Breast epithelium (tissue), 4 donors: Measurements from ENCODE around the gene TRPM8. TPM values are rescaled to one million over a fixed set of nuclear protein-coding genes. Genes with fewer than 3 reads are reported as not detected.

ENCODE experiments used
- DNase-seq, 2 donors: peaks; one replicate each; pipeline ENCODE4 v3.0.0-alpha.2; 2019; ENCODE audit warnings: low spot score in 2 of 2
- H3K27ac ChIP-seq, 2 donors: fragments of 200-600 bp; sonication (generic) in 1 of 2; one replicate each; pipeline ENCODE4 v1.5.1; 2016 to 2019; ENCODE audit warnings: mild to moderate bottlenecking in 1 of 2
- H3K27me3 ChIP-seq, 2 donors: fragments of 200-600 bp; sonication (generic) in 1 of 2; one replicate each; pipeline versions ENCODE4 v1.5.1 to v1.6.0; 2017 to 2019; ENCODE audit warnings: control low read depth in 1 of 2, mild to moderate bottlenecking in 1 of 2
- H3K36me3 ChIP-seq: fragments of 200-600 bp; one replicate; pipeline ENCODE4 v1.5.1; 2019
- H3K4me1 ChIP-seq, 2 donors: fragments of 200-600 bp; sonication (generic); one replicate each; pipeline ENCODE4 v1.5.1; 2016 to 2019; ENCODE audit warnings: control low read depth in 1 of 2
- H3K4me3 ChIP-seq, 3 donors: fragments of 200-600 bp; sonication (generic); 1 replicate in 2 of 3; 2 replicates in 1 of 3; pipeline ENCODE4 v1.5.1; 2016 to 2019; ENCODE audit warnings: mild to moderate bottlenecking in 3 of 3, moderate library complexity in 2 of 3
- H3K9me3 ChIP-seq, 2 donors: fragments of 200-600 bp; sonication (generic) in 1 of 2; one replicate each; pipeline ENCODE4 v1.5.1; 2016 to 2019; ENCODE audit warnings: control low read depth in 1 of 2
- POLR2A ChIP-seq: fragments of 450-650 bp; IDR thresholded peaks from one replicate; pipeline ENCODE4 v1.6.1; 2016; ENCODE audit warnings: antibody characterized with exemption, mild to moderate bottlenecking, moderate library complexity
- POLR2AphosphoS5 ChIP-seq, 3 donors: sonication (generic); formaldehyde crosslinking; IDR thresholded peaks; one replicate each; pipeline ENCODE4 v1.6.1; 2017; ENCODE audit warnings: antibody characterized with exemption in 3 of 3
- intact Hi-C: fragments of 100-400 bp; cut with DNase I; formaldehyde crosslinking; loops from one replicate; pipeline ENCODE4 v1.15.1; 2023; ENCODE audit warnings: low total_unique reads
- total RNA-seq, 3 donors: library from RNA; depleted of rRNA; stranded (reverse); fragments of >200 nt; gene quantifications; one replicate each; pipeline ENCODE4 v1.1.0, GENCODE V29; 2016
- TF ChIP-seq, protein P1 (sequence below), 3 donors: fragments of 450-650 bp; IDR thresholded peaks; one replicate each; pipeline ENCODE4 v1.5.1; 2016 to 2017; ENCODE audit warnings: antibody characterized with exemption in 3 of 3, mild to moderate bottlenecking in 3 of 3, moderate library complexity in 3 of 3

TRPM8 gene
- total RNA-seq, 3 donors from 2014 or later, result not detected

- Histone ChIP-seq H3K4me1 (no peaks in the 10 kb centered on the region), H3K27me3 (no peaks in the 10 kb centered on the region), H3K4me3 (no peak overlapping the region), H3K9me3 (peaks cover 8 to 10% of the 10 kb centered on the region in 2 donors), H3K27ac (no peak overlapping the region), H3K36me3 (no peaks in the 10 kb centered on the region)
- TF ChIP-seq POLR2A, result no peak
- TF ChIP-seq, protein P1, sequence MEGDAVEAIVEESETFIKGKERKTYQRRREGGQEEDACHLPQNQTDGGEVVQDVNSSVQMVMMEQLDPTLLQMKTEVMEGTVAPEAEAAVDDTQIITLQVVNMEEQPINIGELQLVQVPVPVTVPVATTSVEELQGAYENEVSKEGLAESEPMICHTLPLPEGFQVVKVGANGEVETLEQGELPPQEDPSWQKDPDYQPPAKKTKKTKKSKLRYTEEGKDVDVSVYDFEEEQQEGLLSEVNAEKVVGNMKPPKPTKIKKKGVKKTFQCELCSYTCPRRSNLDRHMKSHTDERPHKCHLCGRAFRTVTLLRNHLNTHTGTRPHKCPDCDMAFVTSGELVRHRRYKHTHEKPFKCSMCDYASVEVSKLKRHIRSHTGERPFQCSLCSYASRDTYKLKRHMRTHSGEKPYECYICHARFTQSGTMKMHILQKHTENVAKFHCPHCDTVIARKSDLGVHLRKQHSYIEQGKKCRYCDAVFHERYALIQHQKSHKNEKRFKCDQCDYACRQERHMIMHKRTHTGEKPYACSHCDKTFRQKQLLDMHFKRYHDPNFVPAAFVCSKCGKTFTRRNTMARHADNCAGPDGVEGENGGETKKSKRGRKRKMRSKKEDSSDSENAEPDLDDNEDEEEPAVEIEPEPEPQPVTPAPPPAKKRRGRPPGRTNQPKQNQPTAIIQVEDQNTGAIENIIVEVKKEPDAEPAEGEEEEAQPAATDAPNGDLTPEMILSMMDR (IDR thresholded peaks at IDR 0.05), result no peak
- DNase-seq, result no peak
- intact Hi-C loops, result no loop called here
Observed at GRCh38 chr2:234029150-234029733, 112.1 kb downstream of the TRPM8 start.

DNA sequence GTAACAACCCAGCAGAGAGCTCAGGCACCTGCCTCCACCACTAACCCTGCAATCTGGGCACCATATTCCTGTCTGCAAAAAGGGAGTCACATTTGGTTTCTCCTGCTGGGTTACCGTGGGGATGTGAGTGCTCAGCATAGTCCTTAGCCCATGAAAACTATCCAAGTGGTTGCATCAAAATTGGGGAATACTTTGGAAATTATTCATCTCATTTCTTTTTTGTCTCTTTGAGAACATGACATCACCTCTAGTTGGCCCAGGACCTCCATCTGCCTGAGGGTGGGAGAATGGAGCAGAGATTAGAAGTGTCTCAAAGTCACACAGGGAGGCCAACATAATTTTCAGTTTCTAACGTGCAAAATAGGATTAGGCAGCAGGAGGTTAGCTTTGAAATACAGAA is 114.0 kb downstream of the TRPM8 start:
- no peaks in the 10 kb centered on the region for H3K4me1 ChIP-seq
- peaks cover 8 to 12% of the 10 kb centered on the region in 2 donors for H3K9me3 ChIP-seq
- H3K27me3 ChIP-seq, result no peaks in the 10 kb centered on the region
- TF ChIP-seq POLR2AphosphoS5 (IDR thresholded peaks at IDR 0.05) (no peak), POLR2A (no peak)
- TF ChIP-seq, protein P1 (IDR thresholded peaks at IDR 0.05), result no peak
- no peak for DNase-seq
- no peaks in the 10 kb centered on the region for H3K36me3 ChIP-seq
- no peak overlapping the region for H3K27ac ChIP-seq
- intact Hi-C loops, result no loop called here
- no peak overlapping the region for H3K4me3 ChIP-seq

DNA sequence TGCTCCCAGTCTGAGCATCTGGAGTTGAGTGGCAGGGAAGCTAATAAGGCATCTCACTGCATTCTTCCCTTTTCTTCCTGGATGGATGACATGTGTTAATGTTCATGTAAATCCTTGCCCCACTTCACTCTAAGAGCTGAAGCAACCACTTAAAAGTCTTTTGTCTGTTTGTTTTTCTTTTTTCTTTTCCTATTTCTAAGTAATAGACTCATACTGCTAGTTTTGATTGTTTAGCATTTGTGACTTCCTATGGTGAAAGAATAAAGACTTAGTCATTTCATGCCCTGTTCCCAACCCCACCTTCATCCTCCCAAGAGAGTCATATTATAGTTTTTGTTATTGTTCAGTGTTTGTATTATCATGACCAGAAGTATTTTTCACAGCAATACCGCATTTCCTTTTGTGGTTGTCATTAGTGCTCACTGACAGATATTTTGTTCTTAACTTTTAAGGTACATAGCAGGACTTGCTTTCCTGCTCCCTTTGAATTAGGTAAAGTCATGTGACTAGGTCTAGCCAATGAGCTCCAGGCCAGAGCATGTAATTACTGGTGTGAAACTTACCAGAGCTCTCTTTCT is 115.2 kb downstream of the TRPM8 start:
- intact Hi-C loops, result no loop called here
- H3K4me3 ChIP-seq, result no peak overlapping the region
- no peaks in the 10 kb centered on the region for H3K36me3 ChIP-seq
- H3K27me3 ChIP-seq, result no peaks in the 10 kb centered on the region
- no peak for TF ChIP-seq POLR2A
- no peak for TF ChIP-seq POLR2AphosphoS5 (IDR thresholded peaks at IDR 0.05)
- TF ChIP-seq, protein P1 (IDR thresholded peaks at IDR 0.05), result no peak
- no peak overlapping the region for H3K27ac ChIP-seq
- DNase-seq, result no peak
- no peaks in the 10 kb centered on the region for H3K4me1 ChIP-seq
- peaks cover 8 to 21% of the 10 kb centered on the region in 2 donors for H3K9me3 ChIP-seq

DNA sequence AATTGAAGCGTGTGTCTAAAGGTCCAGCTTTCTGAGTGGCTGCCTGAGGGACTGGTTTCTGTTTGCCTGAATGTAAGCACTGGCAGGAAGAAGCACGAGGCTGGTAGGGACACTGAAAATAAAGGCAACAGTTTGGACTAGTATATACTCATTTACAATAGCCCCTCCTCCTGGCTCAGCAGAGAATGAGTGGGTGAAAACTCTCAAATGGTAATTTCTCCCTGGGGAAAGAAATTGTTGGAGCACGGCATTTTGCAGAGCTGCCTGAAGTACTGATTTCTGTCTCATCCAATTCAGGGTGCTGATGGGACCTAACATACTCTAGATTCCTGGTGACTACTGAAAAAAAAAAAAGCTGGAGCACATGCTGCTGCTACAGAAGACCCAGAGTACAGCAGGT is 116.0 kb downstream of the TRPM8 start:
- intact Hi-C loops, result no loop called here
- Histone ChIP-seq H3K36me3 (no peaks in the 10 kb centered on the region), H3K27me3 (no peaks in the 10 kb centered on the region), H3K9me3 (peaks cover 8 to 21% of the 10 kb centered on the region in 2 donors), H3K4me1 (no peaks in the 10 kb centered on the region), H3K27ac (no peak overlapping the region), H3K4me3 (no peak overlapping the region)
- DNase-seq, result no peak
- TF ChIP-seq, protein P1 (IDR thresholded peaks at IDR 0.05), result no peak
- TF ChIP-seq POLR2AphosphoS5 (IDR thresholded peaks at IDR 0.05) (no peak), POLR2A (no peak)

DNA sequence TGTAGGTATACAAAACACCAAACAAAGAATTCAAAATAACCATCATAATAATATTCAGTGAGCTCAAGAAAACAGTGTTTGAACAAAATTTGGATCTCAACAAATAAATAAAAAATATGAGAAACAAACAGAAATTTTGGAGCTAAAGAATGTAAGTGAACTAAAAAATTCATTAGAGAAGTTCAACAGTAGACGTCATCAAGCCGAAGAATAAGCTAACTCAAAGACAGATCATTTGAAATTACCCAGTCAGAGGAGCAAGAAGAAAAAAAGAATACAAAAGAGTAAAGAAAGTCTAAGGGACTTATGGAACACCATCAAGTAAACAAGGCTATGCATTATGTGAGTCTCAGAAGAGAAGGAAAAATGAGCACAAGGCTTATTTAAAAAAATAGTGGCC is 116.7 kb downstream of the TRPM8 start:
- intact Hi-C loops, result no loop called here
- no peak for TF ChIP-seq POLR2A
- TF ChIP-seq, protein P1 (IDR thresholded peaks at IDR 0.05), result no peak
- TF ChIP-seq POLR2AphosphoS5 (IDR thresholded peaks at IDR 0.05), result no peak
- Histone ChIP-seq H3K4me1 (no peaks in the 10 kb centered on the region), H3K27ac (no peak overlapping the region), H3K4me3 (no peak overlapping the region), H3K9me3 (peaks cover 8 to 21% of the 10 kb centered on the region in 2 donors), H3K27me3 (no peaks in the 10 kb centered on the region), H3K36me3 (no peaks in the 10 kb centered on the region)
- no peak for DNase-seq
